GM10266 (cell line): ENCODE results near the gene TMEM208.
A peak's percentile ranks its signal among the peaks of the same experiment; 100 is the strongest.

Experiments
- DNase-seq: peaks from one replicate; pipeline ENCODE4 v3.0.0; 2012; ENCODE audit errors: extremely low spot score
- CTCF ChIP-seq: IDR thresholded peaks from 2 replicates; pipeline ENCODE4 v1.5.1; 2012; ENCODE audit warnings: mild to moderate bottlenecking, low read depth; ENCODE audit not compliant: control insufficient read depth, insufficient read depth; ENCODE audit errors: missing control alignments

Gene TMEM208

GRCh38 chr16:67226804-67227566 lies at the start of gene TMEM208:
Gene TMEM208 (plus strand): TSS chr16:67227130. CDS start chr16:67227219, 89 bp downstream.
- TF ChIP-seq CTCF, result peak; percentile 23

DNA sequence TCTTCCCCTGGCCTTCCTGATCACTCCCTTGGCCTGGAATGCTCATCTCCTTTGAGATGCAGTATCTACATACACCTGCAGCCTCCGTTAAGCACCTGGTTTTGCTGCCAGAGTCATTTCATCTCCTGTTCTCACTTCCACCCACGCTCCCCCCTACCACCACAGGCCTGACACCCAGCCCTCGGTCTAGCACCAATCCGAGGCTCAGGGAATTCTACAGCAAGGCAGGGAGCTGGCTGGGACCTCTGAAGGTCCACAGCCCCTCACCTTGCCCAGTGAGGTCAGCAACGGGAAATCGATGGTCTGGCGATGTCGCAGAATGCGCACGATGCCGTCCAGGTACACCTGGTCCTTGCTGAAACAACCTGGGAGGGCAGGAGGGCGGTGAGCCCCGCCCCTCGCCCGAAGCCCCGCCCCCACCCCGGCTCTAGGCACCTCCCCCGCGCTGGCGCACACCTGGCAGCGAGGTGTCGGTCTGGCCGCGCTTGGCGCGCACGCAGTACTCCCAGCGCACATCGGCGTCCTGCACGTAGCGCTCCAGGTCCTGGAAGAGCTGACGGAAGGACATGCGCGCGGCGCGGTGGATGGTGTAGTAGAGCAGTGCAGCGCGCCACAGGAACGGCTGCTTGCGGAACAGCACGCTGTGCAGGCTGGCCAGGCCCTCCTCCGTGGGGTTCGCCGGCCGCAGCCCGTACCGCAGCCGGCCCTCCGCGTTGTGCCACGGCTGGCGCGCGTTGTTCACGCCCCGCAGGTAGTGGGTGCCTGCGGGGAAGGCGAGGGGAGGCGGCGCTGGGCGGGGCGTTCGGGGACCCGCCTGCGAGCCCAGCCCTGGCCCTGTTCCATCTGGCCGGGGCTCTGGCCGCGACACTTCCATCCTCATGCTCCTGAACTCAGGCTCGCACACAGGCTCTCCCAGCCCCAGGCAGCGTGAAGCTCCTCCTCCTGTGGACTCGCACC lies 48.9 kb upstream of the TMEM208 start:
- TF ChIP-seq CTCF, result no peak
- no peak for DNase-seq

More at GRCh38 chr16:67226804-67227566, at the start of gene TMEM208:
- peak; percentile 98 for DNase-seq

DNA sequence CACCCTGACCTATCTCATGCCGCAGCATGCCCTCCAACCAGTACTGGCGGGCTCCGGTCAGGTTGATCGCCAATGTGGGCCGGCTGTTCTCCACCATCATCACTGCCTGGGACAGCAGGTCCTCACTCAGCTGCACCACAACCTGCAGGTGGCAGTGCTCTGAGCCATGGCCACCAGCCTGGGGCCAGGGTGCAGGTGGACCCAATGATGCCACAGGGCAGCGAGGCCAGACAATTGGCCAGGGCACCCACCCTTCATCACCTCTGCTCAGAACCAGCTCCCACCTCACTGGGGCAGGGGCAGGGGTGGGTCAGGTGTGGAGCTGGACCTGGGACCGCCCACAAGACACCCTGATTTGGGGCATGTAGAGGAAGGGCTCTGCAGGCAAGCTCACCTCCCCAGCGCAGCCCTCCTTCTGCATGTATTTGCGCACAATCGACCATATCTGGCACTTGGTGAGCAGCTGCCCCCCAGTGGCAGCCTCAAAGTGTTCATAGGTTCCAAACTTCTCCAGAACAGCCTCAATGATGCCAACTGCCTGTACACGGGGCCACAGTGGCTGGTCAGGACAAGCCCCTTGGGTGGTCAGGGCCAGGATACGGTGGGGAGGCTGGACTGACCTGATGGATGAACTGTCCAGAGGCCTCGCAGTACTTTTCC lies 47.4 kb upstream of the TMEM208 start:
- peak; percentile 30 for TF ChIP-seq CTCF
- no peak for DNase-seq

GRCh38 chr16:67180166-67180565 lies 46.8 kb upstream of the TMEM208 start:
- no peak for TF ChIP-seq CTCF
- no peak for DNase-seq

DNA sequence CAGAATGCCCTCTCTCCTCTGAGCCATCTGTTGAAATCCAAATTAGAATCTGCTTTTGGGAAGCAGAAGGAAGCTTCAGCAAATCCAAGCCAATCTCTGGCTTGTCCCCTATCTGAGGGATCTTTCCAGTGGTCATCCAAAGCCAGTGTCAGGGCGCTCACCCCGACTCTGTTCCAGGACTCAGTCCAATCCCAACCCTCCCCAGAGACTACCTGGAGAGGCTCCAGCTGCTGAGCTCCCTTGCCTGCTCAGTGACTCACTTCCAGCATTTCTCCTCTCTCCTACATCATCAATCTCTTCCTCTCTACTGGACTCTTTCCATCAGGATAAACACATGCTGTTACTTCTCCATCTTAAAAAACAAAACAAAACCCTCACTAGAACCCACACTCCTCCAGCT lies 45.6 kb upstream of the TMEM208 start:
- no peak for TF ChIP-seq CTCF
- no peak for DNase-seq

DNA sequence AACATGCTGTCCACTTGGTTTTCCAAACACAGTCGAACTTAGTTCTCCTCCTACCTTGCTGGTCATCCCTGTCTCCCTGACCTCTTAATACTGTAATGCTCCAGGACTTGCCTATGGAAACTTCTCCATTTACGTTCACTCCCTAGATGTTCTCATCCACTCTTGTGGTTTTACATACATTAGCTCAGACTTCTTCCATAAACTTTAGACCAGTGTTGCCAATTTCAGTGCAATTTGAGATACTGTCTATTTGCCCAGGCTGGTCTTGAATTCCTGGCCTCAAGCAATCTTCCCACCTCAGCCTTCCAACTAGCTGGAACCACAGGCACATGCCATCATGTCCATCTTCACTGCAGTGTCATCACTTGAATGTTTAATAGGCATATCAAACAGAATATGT lies 44.6 kb upstream of the TMEM208 start:
- no peak for DNase-seq
- no peak for TF ChIP-seq CTCF
